ENCODE data around the gene IL23A.

Gene IL23A

DNA sequence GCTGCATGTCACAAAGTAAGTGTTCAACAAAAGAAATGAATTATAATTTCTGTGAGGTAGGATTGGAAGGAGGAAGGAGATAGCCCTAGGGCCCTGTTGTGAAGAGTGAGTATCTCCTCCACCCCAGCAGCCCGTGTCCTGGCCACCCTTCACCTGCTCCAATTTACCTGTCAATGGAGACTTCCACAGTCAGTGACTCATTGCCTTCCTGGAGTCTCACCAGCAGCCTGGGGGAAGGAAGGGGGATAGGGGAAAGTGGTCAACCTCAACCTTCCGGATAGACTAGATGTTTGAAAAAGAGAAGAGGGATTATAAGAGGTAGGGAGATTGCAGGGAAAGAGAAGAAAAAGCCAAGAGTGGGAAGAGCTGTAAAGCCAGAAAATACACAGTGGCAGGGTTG lies 12.0 kb downstream of the IL23A start:
- no peak overlapping the region for H3K4me3 ChIP-seq (replicated peaks; ENCODE audit: insufficient read depth, low read length)
- TF ChIP-seq, protein P1, sequence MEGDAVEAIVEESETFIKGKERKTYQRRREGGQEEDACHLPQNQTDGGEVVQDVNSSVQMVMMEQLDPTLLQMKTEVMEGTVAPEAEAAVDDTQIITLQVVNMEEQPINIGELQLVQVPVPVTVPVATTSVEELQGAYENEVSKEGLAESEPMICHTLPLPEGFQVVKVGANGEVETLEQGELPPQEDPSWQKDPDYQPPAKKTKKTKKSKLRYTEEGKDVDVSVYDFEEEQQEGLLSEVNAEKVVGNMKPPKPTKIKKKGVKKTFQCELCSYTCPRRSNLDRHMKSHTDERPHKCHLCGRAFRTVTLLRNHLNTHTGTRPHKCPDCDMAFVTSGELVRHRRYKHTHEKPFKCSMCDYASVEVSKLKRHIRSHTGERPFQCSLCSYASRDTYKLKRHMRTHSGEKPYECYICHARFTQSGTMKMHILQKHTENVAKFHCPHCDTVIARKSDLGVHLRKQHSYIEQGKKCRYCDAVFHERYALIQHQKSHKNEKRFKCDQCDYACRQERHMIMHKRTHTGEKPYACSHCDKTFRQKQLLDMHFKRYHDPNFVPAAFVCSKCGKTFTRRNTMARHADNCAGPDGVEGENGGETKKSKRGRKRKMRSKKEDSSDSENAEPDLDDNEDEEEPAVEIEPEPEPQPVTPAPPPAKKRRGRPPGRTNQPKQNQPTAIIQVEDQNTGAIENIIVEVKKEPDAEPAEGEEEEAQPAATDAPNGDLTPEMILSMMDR (IDR thresholded peaks at IDR 0.05; ENCODE audit: insufficient read depth, low read length) = no peak
- no peak for TF ChIP-seq GABPA (IDR thresholded peaks at IDR 0.05; ENCODE audit: low read depth)
- TF ChIP-seq SPI1 (IDR thresholded peaks at IDR 0.05; ENCODE audit: borderline replicate concordance, low read depth) = no peak
- TF ChIP-seq POLR2AphosphoS5 (IDR thresholded peaks at IDR 0.05; ENCODE audit: low read depth) = no peak
- TF ChIP-seq, protein P2, sequence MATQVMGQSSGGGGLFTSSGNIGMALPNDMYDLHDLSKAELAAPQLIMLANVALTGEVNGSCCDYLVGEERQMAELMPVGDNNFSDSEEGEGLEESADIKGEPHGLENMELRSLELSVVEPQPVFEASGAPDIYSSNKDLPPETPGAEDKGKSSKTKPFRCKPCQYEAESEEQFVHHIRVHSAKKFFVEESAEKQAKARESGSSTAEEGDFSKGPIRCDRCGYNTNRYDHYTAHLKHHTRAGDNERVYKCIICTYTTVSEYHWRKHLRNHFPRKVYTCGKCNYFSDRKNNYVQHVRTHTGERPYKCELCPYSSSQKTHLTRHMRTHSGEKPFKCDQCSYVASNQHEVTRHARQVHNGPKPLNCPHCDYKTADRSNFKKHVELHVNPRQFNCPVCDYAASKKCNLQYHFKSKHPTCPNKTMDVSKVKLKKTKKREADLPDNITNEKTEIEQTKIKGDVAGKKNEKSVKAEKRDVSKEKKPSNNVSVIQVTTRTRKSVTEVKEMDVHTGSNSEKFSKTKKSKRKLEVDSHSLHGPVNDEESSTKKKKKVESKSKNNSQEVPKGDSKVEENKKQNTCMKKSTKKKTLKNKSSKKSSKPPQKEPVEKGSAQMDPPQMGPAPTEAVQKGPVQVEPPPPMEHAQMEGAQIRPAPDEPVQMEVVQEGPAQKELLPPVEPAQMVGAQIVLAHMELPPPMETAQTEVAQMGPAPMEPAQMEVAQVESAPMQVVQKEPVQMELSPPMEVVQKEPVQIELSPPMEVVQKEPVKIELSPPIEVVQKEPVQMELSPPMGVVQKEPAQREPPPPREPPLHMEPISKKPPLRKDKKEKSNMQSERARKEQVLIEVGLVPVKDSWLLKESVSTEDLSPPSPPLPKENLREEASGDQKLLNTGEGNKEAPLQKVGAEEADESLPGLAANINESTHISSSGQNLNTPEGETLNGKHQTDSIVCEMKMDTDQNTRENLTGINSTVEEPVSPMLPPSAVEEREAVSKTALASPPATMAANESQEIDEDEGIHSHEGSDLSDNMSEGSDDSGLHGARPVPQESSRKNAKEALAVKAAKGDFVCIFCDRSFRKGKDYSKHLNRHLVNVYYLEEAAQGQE (IDR thresholded peaks at IDR 0.05; ENCODE audit: insufficient replicate concordance, low read depth) = no peak
- no peak for DNase-seq (ENCODE audit: low read depth in 1 of 2, low spot score in 1 of 2)
- H3K27me3 ChIP-seq (ENCODE audit: insufficient read depth, poor library complexity, severe bottlenecking) = no peaks in the 10 kb centered on the region
- no peak overlapping the region for H3K27ac ChIP-seq (replicated peaks)

DNA sequence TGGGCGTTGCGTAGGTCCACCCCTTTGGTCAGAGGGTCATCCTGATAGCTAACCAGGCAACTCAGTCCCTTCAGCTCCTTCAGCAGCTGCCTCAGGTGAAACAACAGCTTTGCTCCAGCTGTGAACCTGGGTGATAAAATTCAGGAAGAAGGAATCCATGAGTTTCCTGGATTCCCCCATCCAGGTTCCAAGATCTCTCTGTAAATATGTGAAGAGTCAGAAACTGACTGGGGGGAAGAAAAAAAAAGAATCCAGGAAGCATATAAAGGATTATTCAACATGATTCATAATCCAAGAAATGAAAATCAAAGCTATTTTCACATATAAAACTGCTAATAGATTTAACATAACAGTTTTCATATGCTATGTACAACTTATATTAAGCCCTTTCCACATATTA lies 12.6 kb downstream of the IL23A start:
- Histone ChIP-seq H3K4me3 (replicated peaks; ENCODE audit: insufficient read depth, low read length) (no peak overlapping the region), H3K27ac (replicated peaks) (no peak overlapping the region), H3K27me3 (ENCODE audit: insufficient read depth, poor library complexity, severe bottlenecking) (no peaks in the 10 kb centered on the region)
- no peak for DNase-seq (ENCODE audit: low read depth in 1 of 2, low spot score in 1 of 2)
- TF ChIP-seq POLR2AphosphoS5 (IDR thresholded peaks at IDR 0.05; ENCODE audit: low read depth) (no peak), GABPA (IDR thresholded peaks at IDR 0.05; ENCODE audit: low read depth) (no peak), SPI1 (IDR thresholded peaks at IDR 0.05; ENCODE audit: borderline replicate concordance, low read depth) (no peak)
- TF ChIP-seq, protein P2 (IDR thresholded peaks at IDR 0.05; ENCODE audit: insufficient replicate concordance, low read depth) = no peak
- TF ChIP-seq, protein P1 (IDR thresholded peaks at IDR 0.05; ENCODE audit: insufficient read depth, low read length) = no peak

DNA sequence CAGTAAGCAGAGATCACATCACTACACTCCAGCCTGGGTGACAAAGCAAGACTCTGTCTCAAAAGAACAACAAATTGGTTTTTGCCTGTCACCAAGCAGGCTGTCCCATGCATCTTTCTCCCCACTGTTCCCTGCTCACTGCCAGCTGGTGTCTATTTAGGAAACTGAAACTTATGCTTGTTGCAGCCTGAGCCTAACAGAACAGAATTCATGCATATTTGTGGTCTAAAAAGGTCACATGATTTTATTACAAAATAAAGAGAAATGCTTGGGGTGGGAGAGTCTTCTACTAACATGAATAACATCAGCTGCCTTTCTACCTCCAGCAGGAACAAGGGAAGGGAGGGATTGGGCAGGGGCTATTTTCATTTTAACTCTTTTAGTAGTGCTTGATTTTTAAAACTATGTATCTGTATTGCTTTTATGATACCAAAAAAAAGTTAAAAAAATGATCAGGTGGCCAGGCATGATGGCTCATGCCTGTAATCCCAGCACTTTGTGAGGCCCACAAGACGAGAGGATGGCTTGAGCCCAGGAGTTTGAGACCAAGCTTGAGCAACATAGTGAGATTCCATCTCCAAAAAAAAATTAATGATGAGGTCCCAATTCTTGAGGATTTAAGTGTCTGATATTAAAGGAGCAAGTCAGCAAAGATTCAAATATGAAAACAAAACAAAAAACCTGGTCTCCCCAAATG lies 20.3 kb downstream of the IL23A start:
- Histone ChIP-seq H3K4me3 (replicated peaks; ENCODE audit: insufficient read depth, low read length) (peak overlapping the region; percentile 90), H3K27ac (replicated peaks) (peak overlapping the region; percentile 58), H3K27me3 (ENCODE audit: insufficient read depth, poor library complexity, severe bottlenecking) (no peaks in the 10 kb centered on the region)
- TF ChIP-seq SPI1 (IDR thresholded peaks at IDR 0.05; ENCODE audit: borderline replicate concordance, low read depth) (no peak), POLR2AphosphoS5 (IDR thresholded peaks at IDR 0.05; ENCODE audit: low read depth) (no peak), GABPA (IDR thresholded peaks at IDR 0.05; ENCODE audit: low read depth) (no peak)
- TF ChIP-seq, protein P1 (IDR thresholded peaks at IDR 0.05; ENCODE audit: insufficient read depth, low read length) = no peak
- TF ChIP-seq, protein P2 (IDR thresholded peaks at IDR 0.05; ENCODE audit: insufficient replicate concordance, low read depth) = no peak
- peak; percentile 46 to 58 for DNase-seq (ENCODE audit: low read depth in 1 of 2, low spot score in 1 of 2)

All from HL-60 (cell line).